ENCODE results near the gene HHIPL1. TPM values are rescaled to one million over a fixed set of nuclear protein-coding genes. Genes with fewer than 3 reads are reported as not detected.

The HHIPL1 gene
- total RNA-seq, 2 experiments from 2014 or later: 0.25 to 0.72 TPM

GRCh38 chr14:99621948-99622347 lies 23.0 kb upstream of the HHIPL1 start:
- Histone ChIP-seq H3K4me3 (ENCODE audit: low read depth, low read length, poor library complexity, severe bottlenecking) (no peak overlapping the region), H4K20me1 (ENCODE audit: insufficient read depth, low read length) (no peaks in the 10 kb centered on the region), H3K36me3 (ENCODE audit: insufficient read depth, low read length) (no peaks in the 10 kb centered on the region), H2AFZ (ENCODE audit: low read length) (no peak overlapping the region), H3K9me2 (ENCODE audit: insufficient read depth, low read length) (no peaks in the 10 kb centered on the region), H3K79me2 (ENCODE audit: insufficient read depth, low read depth, low read length) (no peaks in the 10 kb centered on the region), H3K4me1 (ENCODE audit: insufficient read depth, low read length, poor library complexity, severe bottlenecking) (no peaks in the 10 kb centered on the region), H3K27ac (ENCODE audit: low read depth, low read length, poor library complexity, severe bottlenecking) (no peak overlapping the region), H3K9me3 (ENCODE audit: low read length) (no peaks in the 10 kb centered on the region), H3K4me2 (ENCODE audit: low read length) (no peak overlapping the region)
- no peak for TF ChIP-seq CTCF (conservative IDR thresholded peaks at IDR 0.05; ENCODE audit: low read length)
- no peak for TF ChIP-seq EZH2phosphoT487 (IDR thresholded peaks at IDR 0.05; ENCODE audit: borderline replicate concordance, low read depth, low read length)
- ChIA-PET CTCF (ENCODE audit: unreplicated experiment) (no interaction called here), POLR2A (interaction anchor here (1.0 to 1.3 kb wide), 2 partner anchors 8 to 16 kb away, joined by 3 to 4 read pairs; no protein-coding TSS in a partner anchor)
- no peak for DNase-seq (ENCODE audit: low spot score)
- BruUV-seq (replicated peaks): no TSS peak
- intact Hi-C loops (cut with micrococcal nuclease; ENCODE audit: unreplicated experiment): no loop called here

- Histone ChIP-seq H3K36me3 (ENCODE audit: insufficient read depth, low read length) (no peaks in the 10 kb centered on the region), H3K79me2 (ENCODE audit: insufficient read depth, low read depth, low read length) (no peaks in the 10 kb centered on the region), H3K9me2 (ENCODE audit: insufficient read depth, low read length) (no peaks in the 10 kb centered on the region), H3K4me3 (ENCODE audit: low read depth, low read length, poor library complexity, severe bottlenecking) (no peak overlapping the region), H2AFZ (ENCODE audit: low read length) (no peak overlapping the region), H3K4me2 (ENCODE audit: low read length) (no peak overlapping the region), H3K9me3 (ENCODE audit: low read length) (no peaks in the 10 kb centered on the region), H3K27ac (ENCODE audit: low read depth, low read length, poor library complexity, severe bottlenecking) (no peak overlapping the region), H4K20me1 (ENCODE audit: insufficient read depth, low read length) (no peaks in the 10 kb centered on the region), H3K4me1 (ENCODE audit: insufficient read depth, low read length, poor library complexity, severe bottlenecking) (no peaks in the 10 kb centered on the region)
- CTCF ChIA-PET (ENCODE audit: unreplicated experiment): interaction anchor here (0.8 kb wide), 1 partner anchor 9 kb away, joined by 3 read pairs; no protein-coding TSS in a partner anchor
- POLR2A ChIA-PET: no interaction called here
- no peak for DNase-seq (ENCODE audit: low spot score)
- intact Hi-C loops (cut with micrococcal nuclease; ENCODE audit: unreplicated experiment): no loop called here
- TF ChIP-seq CTCF (conservative IDR thresholded peaks at IDR 0.05; ENCODE audit: low read length) (no peak), EZH2phosphoT487 (IDR thresholded peaks at IDR 0.05; ENCODE audit: borderline replicate concordance, low read depth, low read length) (no peak)
- BruUV-seq (replicated peaks): no TSS peak
Measured at GRCh38 chr14:99624024-99624423, 20.9 kb upstream of the HHIPL1 start.

GRCh38 chr14:99624971-99625370 lies 20.0 kb upstream of the HHIPL1 start:
- Histone ChIP-seq H3K36me3 (ENCODE audit: insufficient read depth, low read length) (no peaks in the 10 kb centered on the region), H2AFZ (ENCODE audit: low read length) (no peak overlapping the region), H3K9me3 (ENCODE audit: low read length) (no peaks in the 10 kb centered on the region), H4K20me1 (ENCODE audit: insufficient read depth, low read length) (no peaks in the 10 kb centered on the region), H3K27ac (ENCODE audit: low read depth, low read length, poor library complexity, severe bottlenecking) (no peak overlapping the region), H3K4me2 (ENCODE audit: low read length) (no peak overlapping the region), H3K4me1 (ENCODE audit: insufficient read depth, low read length, poor library complexity, severe bottlenecking) (no peaks in the 10 kb centered on the region), H3K4me3 (ENCODE audit: low read depth, low read length, poor library complexity, severe bottlenecking) (no peak overlapping the region), H3K79me2 (ENCODE audit: insufficient read depth, low read depth, low read length) (no peaks in the 10 kb centered on the region), H3K9me2 (ENCODE audit: insufficient read depth, low read length) (no peaks in the 10 kb centered on the region)
- no peak for DNase-seq (ENCODE audit: low spot score)
- intact Hi-C loops (cut with micrococcal nuclease; ENCODE audit: unreplicated experiment): no loop called here
- BruUV-seq (replicated peaks): no TSS peak
- TF ChIP-seq CTCF (conservative IDR thresholded peaks at IDR 0.05; ENCODE audit: low read length) (no peak), EZH2phosphoT487 (IDR thresholded peaks at IDR 0.05; ENCODE audit: borderline replicate concordance, low read depth, low read length) (no peak)
- POLR2A ChIA-PET: no interaction called here
- CTCF ChIA-PET (ENCODE audit: unreplicated experiment): interaction anchor here (0.8 kb wide), 1 partner anchor 8 kb away, joined by 3 read pairs; no protein-coding TSS in a partner anchor
